HFFc6 (cell line): ENCODE data around the gene PDCD1LG2. TPM values are rescaled to one million over a fixed set of nuclear protein-coding genes. Genes with fewer than 3 reads are reported as not detected.
A peak's percentile ranks its signal among the peaks of the same experiment; 100 is the strongest.
"Not testable (repeated sequence)": the region's sequence is repeated elsewhere in the genome, so short reads cannot be mapped to it uniquely, and the experiment has no call there.

ENCODE experiments used
- DNase-seq: peaks from one replicate; pipeline ENCODE4 v3.0.0-alpha.2; 2018
- H3K27ac Mint-ChIP-seq: 2 replicates; pipeline ENCODE4 v1.8.0; 2020; ENCODE audit warnings: mild to moderate bottlenecking, mixed read lengths
- H3K27me3 Mint-ChIP-seq: 2 replicates; pipeline ENCODE4 v1.8.0; 2021; ENCODE audit warnings: mild to moderate bottlenecking, moderate library complexity, mixed read lengths; ENCODE audit not compliant: insufficient read depth
- H3K36me3 Mint-ChIP-seq: 2 replicates; pipeline ENCODE4 v1.8.0; 2021; ENCODE audit warnings: low read depth, mixed read lengths
- H3K4me1 Mint-ChIP-seq: 2 replicates; pipeline ENCODE4 v1.8.0; 2020; ENCODE audit warnings: low read depth, mixed read lengths
- H3K4me3 Mint-ChIP-seq: 2 replicates; pipeline ENCODE4 v1.8.0; 2020; ENCODE audit warnings: mild to moderate bottlenecking, moderate library complexity, mixed read lengths
- H3K9me3 Mint-ChIP-seq: 2 replicates; pipeline ENCODE4 v1.8.0; 2020; ENCODE audit warnings: mild to moderate bottlenecking, mixed read lengths
- CTCF ChIP-seq: fragments of 200-600 bp; sonication (generic); IDR thresholded peaks from 2 replicates; pipeline ENCODE4 v1.5.0; 2021; ENCODE audit warnings: antibody characterized with exemption, mild to moderate bottlenecking
- total RNA-seq, 6 experiments: library from RNA; stranded (reverse); fragmentation: NEBNext Ultra II Directional; extraction: Animal tissue kit (Norgen Biotek cat#: 25700); gene quantifications; 2 replicates in 1 of 6; 3 replicates in 5 of 6; pipeline ENCODE4 v1.2.3, GENCODE V29; 2021

Gene PDCD1LG2
- total RNA-seq, 6 experiments from 2014 or later = 31.6 to 50.9 (median 42.6) TPM

DNA sequence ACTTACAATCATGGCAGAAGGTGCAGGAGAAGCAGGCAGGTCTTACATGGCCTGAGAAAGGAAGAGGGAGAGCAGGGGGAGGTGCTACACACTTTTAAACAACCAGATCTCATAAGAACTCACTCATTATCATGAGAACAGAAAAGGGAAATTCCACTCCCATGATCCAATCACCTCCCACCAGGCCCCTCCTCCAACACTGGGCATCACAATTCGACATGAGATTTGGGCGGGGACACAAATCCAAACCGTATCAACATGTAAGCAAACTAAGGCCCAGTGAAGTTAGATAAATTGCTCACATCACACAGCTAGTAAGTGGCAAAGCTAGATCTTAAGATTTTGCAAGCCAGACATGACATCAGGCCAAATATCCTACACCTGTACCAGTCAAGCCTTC lies 70.3 kb downstream of the PDCD1LG2 start:
- Mint-ChIP-seq H3K9me3 (no peaks in the 10 kb centered on the region), H3K27me3 (peaks cover 2% of the 10 kb centered on the region; the same call in 1 of the 2 replicates), H3K36me3 (peaks cover 49% of the 10 kb centered on the region), H3K4me1 (peaks cover 58% of the 10 kb centered on the region), H3K27ac (no peak overlapping the region; the same call in 1 of the 2 replicates), H3K4me3 (no peak overlapping the region)
- TF ChIP-seq CTCF = no peak
- DNase-seq = no peak

DNA sequence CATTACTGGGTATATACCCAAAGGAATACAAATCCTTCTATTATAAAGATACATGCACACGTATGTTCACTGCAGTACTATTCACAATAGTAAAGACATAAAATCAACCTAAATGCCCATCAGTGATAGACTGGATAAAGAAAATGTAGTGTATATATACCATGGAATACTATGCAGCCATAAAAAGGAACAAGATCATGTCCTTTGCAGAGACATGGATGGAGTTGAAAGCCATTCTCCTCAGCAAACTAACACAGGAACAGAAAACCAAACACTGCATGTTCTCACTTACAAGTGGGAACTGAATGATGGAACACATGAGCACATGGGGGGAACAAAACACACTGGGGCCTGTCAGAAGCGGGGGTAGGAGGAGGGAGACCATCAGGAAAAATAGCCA lies 71.4 kb downstream of the PDCD1LG2 start:
- H3K4me3 Mint-ChIP-seq, DNase-seq, H3K27me3 Mint-ChIP-seq, H3K9me3 Mint-ChIP-seq: not testable (repeated sequence)
- H3K27ac Mint-ChIP-seq = 0 out of 2 replicates have a peak overlapping the region, but pooled peaks have one; percentile 21
- peaks cover 47% of the 10 kb centered on the region for H3K36me3 Mint-ChIP-seq
- peaks cover 69% of the 10 kb centered on the region for H3K4me1 Mint-ChIP-seq

- Mint-ChIP-seq H3K9me3 (no peaks in the 10 kb centered on the region), H3K27ac (peak overlapping the region; percentile 97), H3K36me3 (peaks cover 40% of the 10 kb centered on the region), H3K4me3 (peak overlapping the region; percentile 74), H3K4me1 (peaks cover 71% of the 10 kb centered on the region), H3K27me3 (peaks cover 2% of the 10 kb centered on the region; the same call in 1 of the 2 replicates)
- DNase-seq = peak; percentile 62
- no peak for TF ChIP-seq CTCF
Measured at GRCh38 chr9:5582835-5583195, 72.5 kb downstream of the PDCD1LG2 start.

- no peak for TF ChIP-seq CTCF
- H3K4me3 Mint-ChIP-seq = peak overlapping the region; percentile 57
- H3K4me1 Mint-ChIP-seq = peaks cover 74% of the 10 kb centered on the region
- peaks cover 2% of the 10 kb centered on the region; the same call in 1 of the 2 replicates for H3K27me3 Mint-ChIP-seq
- peaks cover 15% of the 10 kb centered on the region for H3K36me3 Mint-ChIP-seq
- peak overlapping the region; percentile 90 for H3K27ac Mint-ChIP-seq
- no peaks in the 10 kb centered on the region for H3K9me3 Mint-ChIP-seq
- DNase-seq = peak; percentile 86
Measured at GRCh38 chr9:5586391-5586802, 76.1 kb downstream of the PDCD1LG2 start.

- Mint-ChIP-seq H3K9me3 (no peaks in the 10 kb centered on the region), H3K36me3 (peaks cover 9% of the 10 kb centered on the region; the same call in 1 of the 2 replicates), H3K27ac (peak overlapping the region; percentile 90), H3K27me3 (peaks cover 2% of the 10 kb centered on the region; the same call in 1 of the 2 replicates), H3K4me3 (peak overlapping the region; percentile 57; the same call in 1 of the 2 replicates), H3K4me1 (peaks cover 76% of the 10 kb centered on the region)
- DNase-seq = peak; percentile 81
- TF ChIP-seq CTCF = no peak
Measured at GRCh38 chr9:5587024-5587423, 76.7 kb downstream of the PDCD1LG2 start.

DNA sequence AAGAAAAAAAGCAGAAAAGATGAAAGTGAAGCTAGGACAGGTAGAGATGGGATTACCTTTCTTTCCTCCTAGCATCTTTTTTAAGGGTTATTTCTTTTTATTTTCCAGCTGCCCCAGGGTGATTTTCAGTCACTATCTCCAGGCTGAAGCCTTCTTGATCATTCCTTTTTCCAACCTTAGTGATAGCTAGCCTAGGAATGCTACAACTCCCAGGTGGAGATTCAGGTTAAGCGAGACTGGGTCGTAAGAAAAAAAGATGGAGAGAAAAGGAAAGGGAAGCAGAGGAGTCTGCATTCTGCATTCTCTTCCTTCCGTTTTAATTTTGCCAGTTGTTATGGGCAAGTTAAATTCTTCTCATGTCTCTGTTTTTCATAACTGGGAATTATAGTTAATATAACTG lies 81.9 kb downstream of the PDCD1LG2 start:
- Mint-ChIP-seq H3K27me3 (no peaks in the 10 kb centered on the region; the same call in 1 of the 2 replicates), H3K9me3 (no peaks in the 10 kb centered on the region), H3K4me3 (no peak overlapping the region), H3K27ac (no peak overlapping the region), H3K4me1 (peaks cover 53% of the 10 kb centered on the region), H3K36me3 (no peaks in the 10 kb centered on the region)
- no peak for DNase-seq
- TF ChIP-seq CTCF = no peak
